Measurements from ENCODE around the gene LIFR.

The LIFR gene

GRCh38 chr5:38556599-38557307, at the start of gene LIFR:
Gene LIFR, minus strand, starts transcription at chr5:38556646. Its CDS starts 25,999 bp downstream, at chr5:38530647.
- TF ChIP-seq CTCF (conservative IDR thresholded peaks at IDR 0.05; ENCODE audit: low read depth, low read length), result no peak
- peak within 1 kb of the TSS; percentile 80 for H3K4me3 ChIP-seq (ENCODE audit: low read depth, low read length)
- DNase-seq (ENCODE audit: low read depth), result peak; percentile 86

GRCh38 chr5:38605610-38606009, 49.2 kb upstream of the LIFR start:
- DNase-seq (ENCODE audit: low read depth), result no peak
- no peak for TF ChIP-seq CTCF (conservative IDR thresholded peaks at IDR 0.05; ENCODE audit: low read depth, low read length)
- no peak overlapping the region for H3K4me3 ChIP-seq (ENCODE audit: low read depth, low read length)

GRCh38 chr5:38603691-38604090, 47.2 kb upstream of the LIFR start:
- TF ChIP-seq CTCF (conservative IDR thresholded peaks at IDR 0.05; ENCODE audit: low read depth, low read length), result no peak
- H3K4me3 ChIP-seq (ENCODE audit: low read depth, low read length), result no peak overlapping the region
- peak; percentile 66 for DNase-seq (ENCODE audit: low read depth)

GRCh38 chr5:38602641-38603040, 46.2 kb upstream of the LIFR start:
- no peak overlapping the region for H3K4me3 ChIP-seq (ENCODE audit: low read depth, low read length)
- no peak for DNase-seq (ENCODE audit: low read depth)
- TF ChIP-seq CTCF (conservative IDR thresholded peaks at IDR 0.05; ENCODE audit: low read depth, low read length), result no peak

- DNase-seq (ENCODE audit: low read depth), result peak; percentile 60
- H3K4me3 ChIP-seq (ENCODE audit: low read depth, low read length), result no peak overlapping the region
- TF ChIP-seq CTCF (conservative IDR thresholded peaks at IDR 0.05; ENCODE audit: low read depth, low read length), result no peak
Measured at GRCh38 chr5:38601863-38602298, 45.4 kb upstream of the LIFR start.

- no peak overlapping the region for H3K4me3 ChIP-seq (ENCODE audit: low read depth, low read length)
- no peak for TF ChIP-seq CTCF (conservative IDR thresholded peaks at IDR 0.05; ENCODE audit: low read depth, low read length)
- peak; percentile 50 for DNase-seq (ENCODE audit: low read depth)
Measured at GRCh38 chr5:38601133-38601862, 44.9 kb upstream of the LIFR start.
